ENCODE measurements around the gene CNGB1. TPM values are rescaled to one million over a fixed set of nuclear protein-coding genes. Genes with fewer than 3 reads are reported as not detected.

The CNGB1 gene
- total RNA-seq, 1 donor from 2014 or later = not detected

- no peak overlapping the region for H3K4me3 Mint-ChIP-seq (ENCODE audit: unreplicated experiment)
- no peak for DNase-seq (ENCODE audit: low spot score)
- H3K9me3 Mint-ChIP-seq (ENCODE audit: unreplicated experiment) = no peaks in the 10 kb centered on the region
- no peaks in the 10 kb centered on the region for H3K27me3 Mint-ChIP-seq (ENCODE audit: unreplicated experiment)
- peaks cover 8% of the 10 kb centered on the region for H3K4me1 Mint-ChIP-seq (ENCODE audit: unreplicated experiment)
- H3K27ac Mint-ChIP-seq (ENCODE audit: unreplicated experiment) = no peak overlapping the region
- TF ChIP-seq CTCF (IDR thresholded peaks at IDR 0.05; ENCODE audit: unreplicated experiment) = no peak
- no peaks in the 10 kb centered on the region for H3K36me3 Mint-ChIP-seq (ENCODE audit: low read depth, unreplicated experiment)
Measured at GRCh38 chr16:57916735-57917438, 54.0 kb downstream of the CNGB1 start.

GRCh38 chr16:57915811-57916488 lies 55.0 kb downstream of the CNGB1 start:
- H3K4me3 Mint-ChIP-seq (ENCODE audit: unreplicated experiment) = no peak overlapping the region
- peaks cover 13% of the 10 kb centered on the region for H3K4me1 Mint-ChIP-seq (ENCODE audit: unreplicated experiment)
- no peak for TF ChIP-seq CTCF (IDR thresholded peaks at IDR 0.05; ENCODE audit: unreplicated experiment)
- no peaks in the 10 kb centered on the region for H3K27me3 Mint-ChIP-seq (ENCODE audit: unreplicated experiment)
- no peaks in the 10 kb centered on the region for H3K36me3 Mint-ChIP-seq (ENCODE audit: low read depth, unreplicated experiment)
- no peaks in the 10 kb centered on the region for H3K9me3 Mint-ChIP-seq (ENCODE audit: unreplicated experiment)
- no peak for DNase-seq (ENCODE audit: low spot score)
- no peak overlapping the region for H3K27ac Mint-ChIP-seq (ENCODE audit: unreplicated experiment)

GRCh38 chr16:57915267-57915666 lies 55.7 kb downstream of the CNGB1 start:
- DNase-seq (ENCODE audit: low spot score) = no peak
- Mint-ChIP-seq H3K36me3 (ENCODE audit: low read depth, unreplicated experiment) (no peaks in the 10 kb centered on the region), H3K9me3 (ENCODE audit: unreplicated experiment) (no peaks in the 10 kb centered on the region), H3K4me1 (ENCODE audit: unreplicated experiment) (peaks cover 13% of the 10 kb centered on the region), H3K4me3 (ENCODE audit: unreplicated experiment) (no peak overlapping the region), H3K27ac (ENCODE audit: unreplicated experiment) (no peak overlapping the region), H3K27me3 (ENCODE audit: unreplicated experiment) (no peaks in the 10 kb centered on the region)
- no peak for TF ChIP-seq CTCF (IDR thresholded peaks at IDR 0.05; ENCODE audit: unreplicated experiment)

GRCh38 chr16:57914244-57915173 lies 56.4 kb downstream of the CNGB1 start:
- Mint-ChIP-seq H3K4me3 (ENCODE audit: unreplicated experiment) (no peak overlapping the region), H3K9me3 (ENCODE audit: unreplicated experiment) (no peaks in the 10 kb centered on the region), H3K4me1 (ENCODE audit: unreplicated experiment) (peaks cover 13% of the 10 kb centered on the region), H3K27ac (ENCODE audit: unreplicated experiment) (no peak overlapping the region), H3K36me3 (ENCODE audit: low read depth, unreplicated experiment) (no peaks in the 10 kb centered on the region), H3K27me3 (ENCODE audit: unreplicated experiment) (peaks cover 2% of the 10 kb centered on the region)
- TF ChIP-seq CTCF (IDR thresholded peaks at IDR 0.05; ENCODE audit: unreplicated experiment) = no peak
- DNase-seq (ENCODE audit: low spot score) = no peak
